Endothelial cell (in vitro differentiated cells): ENCODE measurements around the gene PRPF6. TPM values are rescaled to one million over a fixed set of nuclear protein-coding genes. Genes with fewer than 3 reads are reported as not detected.

Experiments used
- DNase-seq: peaks from one replicate; pipeline ENCODE4 v3.0.0; 2021; ENCODE audit warnings: low spot score
- H3K27ac Mint-ChIP-seq: one replicate; pipeline ENCODE4 v1.8.0; 2021; ENCODE audit warnings: mixed read lengths, inconsistent platforms; ENCODE audit not compliant: unreplicated experiment
- H3K27me3 Mint-ChIP-seq: one replicate; pipeline ENCODE4 v1.8.0; 2021; ENCODE audit warnings: mild to moderate bottlenecking, moderate library complexity, mixed read lengths, inconsistent platforms; ENCODE audit not compliant: unreplicated experiment
- H3K36me3 Mint-ChIP-seq: one replicate; pipeline ENCODE4 v1.8.0; 2021; ENCODE audit warnings: mild to moderate bottlenecking, low read depth, mixed read lengths, inconsistent platforms; ENCODE audit not compliant: unreplicated experiment
- H3K4me1 Mint-ChIP-seq: one replicate; pipeline ENCODE4 v1.8.0; 2021; ENCODE audit warnings: mild to moderate bottlenecking, mixed read lengths, inconsistent platforms; ENCODE audit not compliant: unreplicated experiment
- H3K4me3 Mint-ChIP-seq: one replicate; pipeline ENCODE4 v1.8.0; 2021; ENCODE audit warnings: mild to moderate bottlenecking, mixed read lengths, inconsistent platforms; ENCODE audit not compliant: unreplicated experiment
- H3K9me3 Mint-ChIP-seq: one replicate; pipeline ENCODE4 v1.8.0; 2021; ENCODE audit warnings: mixed read lengths, inconsistent platforms; ENCODE audit not compliant: unreplicated experiment
- CTCF ChIP-seq: fragments of 200-600 bp; sonication (generic); IDR thresholded peaks from one replicate; pipeline ENCODE4 v1.5.0; 2021; ENCODE audit warnings: antibody characterized with exemption; ENCODE audit not compliant: unreplicated experiment
- total RNA-seq: library from RNA; stranded (reverse); fragmentation: NEBNext Ultra II Directional; extraction: Animal tissue kit (Norgen Biotek cat#: 25700); gene quantifications from one replicate; pipeline ENCODE4 v1.2.1, GENCODE V29; 2021; ENCODE audit not compliant: unreplicated experiment

PRPF6 gene
- total RNA-seq, 1 donor from 2014 or later, result 73.4 TPM

DNA sequence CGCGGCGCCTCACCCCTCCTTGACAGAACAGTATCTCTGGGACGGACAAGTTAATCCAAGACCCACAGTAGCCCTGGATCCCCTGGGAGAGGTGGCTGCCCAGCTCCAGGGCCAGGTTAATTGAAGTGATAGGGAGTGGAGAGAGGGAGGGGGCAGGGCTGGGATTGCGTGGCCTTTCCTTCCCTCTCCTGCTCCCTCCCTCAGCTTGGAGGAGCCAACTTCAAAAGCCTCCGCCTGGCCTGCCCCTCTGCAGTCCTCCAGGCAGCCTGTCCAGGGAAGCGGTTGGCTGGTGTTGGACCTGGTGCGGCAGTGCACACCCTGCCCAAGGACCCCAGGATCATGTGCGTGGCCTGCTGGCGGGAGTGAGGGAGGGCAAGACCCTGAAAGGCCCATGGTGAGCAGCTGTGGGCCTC lies 55.0 kb downstream of the PRPF6 start, which contains the start of gene C20orf204:
C20orf204 (plus strand) TSS at position 250 of the 413 bp plus-strand sequence; CDS start at position 392, 142 bp downstream.
- no peak within 1 kb of the TSS for H3K4me3 Mint-ChIP-seq
- H3K4me1 Mint-ChIP-seq, result peaks cover 28% of the 10 kb centered on the region
- TF ChIP-seq CTCF, result no peak
- peaks cover 20% of the 10 kb centered on the region for H3K27me3 Mint-ChIP-seq
- DNase-seq, result no peak
- no peaks in the 10 kb centered on the region for H3K9me3 Mint-ChIP-seq
- peak within 1 kb of the TSS; percentile 52 for H3K27ac Mint-ChIP-seq
- peaks cover 4% of the 10 kb centered on the region for H3K36me3 Mint-ChIP-seq

- H3K27ac Mint-ChIP-seq, result peak overlapping the region; percentile 52
- no peak overlapping the region for H3K4me3 Mint-ChIP-seq
- DNase-seq, result no peak
- H3K4me1 Mint-ChIP-seq, result peaks cover 32% of the 10 kb centered on the region
- H3K9me3 Mint-ChIP-seq, result no peaks in the 10 kb centered on the region
- no peak for TF ChIP-seq CTCF
- peaks cover 17% of the 10 kb centered on the region for H3K27me3 Mint-ChIP-seq
- no peaks in the 10 kb centered on the region for H3K36me3 Mint-ChIP-seq
These were observed 55.6 kb downstream of the PRPF6 start for GRCh38 chr20:64036346-64037198.

DNA sequence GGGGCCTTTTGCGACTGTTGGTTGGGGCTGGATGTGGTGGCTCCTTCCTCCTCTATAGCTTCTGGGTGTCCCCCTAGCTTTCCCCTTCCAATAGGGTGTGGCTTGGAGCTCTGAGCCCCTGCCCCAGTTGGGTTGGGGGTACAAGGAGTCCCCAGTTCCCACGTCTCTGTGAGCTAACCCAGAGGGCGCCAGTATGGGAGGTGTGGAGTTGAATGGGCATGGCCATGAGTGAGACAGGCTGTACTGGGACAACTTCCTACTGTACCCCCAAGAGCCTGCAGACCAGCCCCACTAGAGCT lies 56.2 kb downstream of the PRPF6 start:
- H3K36me3 Mint-ChIP-seq, result no peaks in the 10 kb centered on the region
- no peak for DNase-seq
- H3K4me1 Mint-ChIP-seq, result peaks cover 32% of the 10 kb centered on the region
- H3K27me3 Mint-ChIP-seq, result peaks cover 11% of the 10 kb centered on the region
- peak overlapping the region; percentile 90 for H3K4me3 Mint-ChIP-seq
- TF ChIP-seq CTCF, result no peak
- no peaks in the 10 kb centered on the region for H3K9me3 Mint-ChIP-seq
- H3K27ac Mint-ChIP-seq, result no peak overlapping the region

- Mint-ChIP-seq H3K4me3 (peak overlapping the region; percentile 90), H3K9me3 (no peaks in the 10 kb centered on the region), H3K27me3 (peaks cover 11% of the 10 kb centered on the region), H3K27ac (peak overlapping the region; percentile 61), H3K36me3 (no peaks in the 10 kb centered on the region), H3K4me1 (peaks cover 32% of the 10 kb centered on the region)
- no peak for TF ChIP-seq CTCF
- DNase-seq, result no peak
These were observed 56.7 kb downstream of the PRPF6 start for GRCh38 chr20:64037498-64038213.

- peaks cover 32% of the 10 kb centered on the region for H3K4me1 Mint-ChIP-seq
- TF ChIP-seq CTCF, result no peak
- no peak for DNase-seq
- no peak overlapping the region for H3K4me3 Mint-ChIP-seq
- peaks cover 11% of the 10 kb centered on the region for H3K27me3 Mint-ChIP-seq
- H3K36me3 Mint-ChIP-seq, result no peaks in the 10 kb centered on the region
- H3K9me3 Mint-ChIP-seq, result no peaks in the 10 kb centered on the region
- H3K27ac Mint-ChIP-seq, result no peak overlapping the region
These were observed 57.3 kb downstream of the PRPF6 start for GRCh38 chr20:64038224-64038564.
